ENCODE measurements around the gene TBC1D9.

The TBC1D9 gene

DNA sequence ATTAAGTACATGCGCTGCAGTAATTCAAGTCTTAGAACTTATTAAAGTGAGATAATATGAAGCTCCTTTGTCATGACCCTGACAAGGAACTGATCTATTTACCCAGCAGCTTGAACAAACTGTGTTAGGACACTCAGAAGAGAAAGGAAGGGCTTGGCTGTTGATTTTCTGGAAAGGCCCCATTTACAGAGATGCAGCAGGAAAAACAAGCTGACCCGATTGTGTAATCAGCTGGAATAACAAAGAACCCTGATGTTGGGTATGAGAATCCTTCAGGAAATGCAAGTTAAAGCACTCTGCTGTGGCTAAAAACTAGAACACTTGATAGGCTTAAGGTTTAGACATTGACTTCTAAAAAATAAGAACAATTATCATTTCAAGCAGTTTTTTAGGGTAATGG, 64.8 kb downstream of the TBC1D9 start:
- DNase-seq (ENCODE audit: low read depth) = peak; percentile 64

DNA sequence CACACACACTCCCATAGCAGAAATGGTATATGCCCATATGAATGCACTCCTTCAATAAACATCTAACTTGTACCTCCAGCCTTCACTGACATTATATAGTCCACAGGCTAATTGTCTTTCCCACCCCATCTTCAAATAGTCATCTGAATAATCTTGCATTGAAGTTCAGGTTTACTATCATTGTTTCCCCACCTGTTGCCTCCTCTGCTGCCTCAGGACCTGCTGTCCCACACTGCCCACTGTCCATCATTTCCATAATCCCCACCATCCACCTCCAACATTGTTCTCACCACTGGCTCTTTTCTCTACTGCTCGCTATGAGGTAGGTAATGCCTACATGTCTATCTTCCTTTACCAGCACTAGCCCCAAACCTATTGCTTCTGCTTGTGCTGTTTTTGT, 66.1 kb downstream of the TBC1D9 start:
- no peak for DNase-seq (ENCODE audit: low read depth)

DNA sequence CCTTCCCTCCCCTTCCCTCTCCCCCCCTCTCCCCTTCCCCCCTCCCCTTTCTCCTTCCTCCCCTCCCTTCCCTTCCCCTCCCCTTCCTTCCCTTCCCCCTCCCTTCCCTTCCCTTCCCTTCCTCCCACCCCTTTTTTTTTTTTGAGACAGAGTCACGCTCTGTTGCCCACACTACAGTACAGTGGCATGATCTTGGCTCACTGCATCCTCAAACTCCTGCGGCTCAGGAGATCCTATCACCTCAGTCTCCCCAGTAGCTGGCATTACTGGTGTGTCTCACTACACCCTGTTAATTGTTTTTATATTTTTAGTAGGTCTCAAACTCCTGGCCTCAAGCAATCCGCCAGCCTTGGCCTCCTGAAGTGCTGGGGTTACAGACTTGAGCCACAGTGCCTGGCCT, 66.6 kb downstream of the TBC1D9 start:
- DNase-seq (ENCODE audit: low read depth) = no peak

DNA sequence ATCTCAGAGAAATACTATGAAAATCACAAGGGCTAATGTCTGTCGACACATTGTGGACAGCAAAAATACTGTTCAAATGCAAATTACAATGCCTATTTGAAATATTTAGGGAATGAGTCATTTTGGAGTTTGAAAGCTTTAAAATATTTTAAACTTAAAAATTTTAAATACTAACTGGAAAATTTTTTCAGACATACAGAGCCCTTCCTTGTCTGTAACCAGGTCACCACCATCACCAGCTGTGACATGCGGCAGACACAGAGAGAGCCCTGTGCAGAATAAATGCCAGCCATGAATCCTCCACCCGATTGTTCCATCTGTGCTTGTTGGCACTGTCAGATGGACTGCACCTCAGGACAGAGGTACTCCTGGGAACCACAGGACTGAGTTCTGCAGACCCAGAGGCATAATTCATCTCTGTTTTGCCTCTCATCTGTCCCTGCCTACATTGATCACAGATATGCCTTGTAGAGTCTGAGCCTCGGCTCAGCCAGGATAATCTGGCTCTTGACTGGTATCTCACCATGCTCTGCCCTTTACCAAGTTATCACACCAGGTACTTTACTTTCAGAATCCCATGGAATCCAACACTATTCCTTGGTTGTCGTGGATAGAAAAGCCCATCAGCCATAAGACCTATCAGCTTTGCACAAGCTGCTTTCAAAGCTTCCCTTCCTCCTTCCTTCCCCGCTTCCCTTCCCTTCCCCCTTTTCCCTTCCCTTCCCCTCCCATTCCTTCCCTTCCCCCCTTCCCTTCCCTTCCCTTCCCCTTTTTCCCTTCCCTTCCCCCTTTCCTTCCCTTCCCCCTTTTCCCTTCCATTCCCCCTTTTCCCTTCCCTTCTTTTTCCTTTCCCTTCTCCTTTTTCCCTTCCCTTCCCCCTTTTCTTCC, 67.2 kb downstream of the TBC1D9 start:
- no peak for DNase-seq (ENCODE audit: low read depth)

DNA sequence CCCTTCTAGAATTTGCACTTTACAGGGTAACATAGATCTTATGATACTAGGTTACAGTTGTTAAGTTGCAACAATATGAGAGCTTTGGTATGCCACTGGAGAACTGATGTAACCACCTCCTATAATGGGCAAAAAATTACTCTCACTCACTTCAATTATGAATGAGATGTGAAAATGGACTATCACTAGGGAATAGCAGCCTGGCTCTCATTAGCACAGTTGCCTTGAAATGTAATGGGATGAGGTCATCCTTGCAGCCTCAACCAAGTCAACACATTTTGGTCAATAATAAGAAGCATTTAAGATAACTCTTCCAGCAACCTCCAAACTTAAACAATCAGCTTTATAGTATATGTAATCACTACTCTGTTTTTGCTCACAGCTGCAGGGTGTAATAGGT, 69.4 kb downstream of the TBC1D9 start:
- peak; percentile 57 for DNase-seq (ENCODE audit: low read depth)

DNA sequence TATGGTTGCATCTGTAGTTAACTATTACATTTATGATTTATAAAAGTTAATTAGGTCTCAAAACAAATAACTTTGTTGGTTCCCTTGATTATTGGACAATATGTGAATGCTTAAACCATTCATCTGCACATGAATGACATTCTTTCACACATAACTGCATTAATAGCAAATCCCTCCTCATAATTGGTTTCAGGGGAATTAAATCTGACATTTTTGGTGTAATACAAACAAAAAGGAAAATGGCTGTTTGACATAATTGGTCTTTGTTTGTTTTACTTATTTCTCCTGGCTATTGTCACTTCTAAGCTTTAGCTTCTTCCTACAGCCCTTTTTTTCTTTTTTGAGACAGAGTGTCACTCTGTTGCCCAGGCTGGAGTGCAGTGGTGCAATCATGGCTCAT, 71.9 kb downstream of the TBC1D9 start:
- no peak for DNase-seq (ENCODE audit: low read depth)

DNA sequence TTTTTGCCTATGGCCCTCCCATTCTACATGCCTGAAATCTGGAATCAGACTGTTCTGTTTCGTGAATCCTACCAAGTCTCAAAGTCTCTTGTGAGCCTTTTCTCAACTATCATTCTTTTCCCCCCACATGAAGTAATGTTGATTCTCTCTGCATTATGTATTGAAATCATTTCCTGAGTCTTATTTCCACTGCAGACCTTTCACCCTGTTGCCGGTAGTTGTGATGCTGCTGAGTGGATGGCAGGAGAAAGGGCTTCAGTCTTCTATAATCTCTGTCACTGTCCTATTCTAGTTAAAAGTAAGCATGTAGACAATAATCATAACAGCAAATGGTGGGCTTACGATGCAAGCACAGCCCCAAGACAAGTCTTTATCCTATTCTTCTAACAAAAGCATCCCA, 75.0 kb downstream of the TBC1D9 start:
- no peak for DNase-seq (ENCODE audit: low read depth)

DNA sequence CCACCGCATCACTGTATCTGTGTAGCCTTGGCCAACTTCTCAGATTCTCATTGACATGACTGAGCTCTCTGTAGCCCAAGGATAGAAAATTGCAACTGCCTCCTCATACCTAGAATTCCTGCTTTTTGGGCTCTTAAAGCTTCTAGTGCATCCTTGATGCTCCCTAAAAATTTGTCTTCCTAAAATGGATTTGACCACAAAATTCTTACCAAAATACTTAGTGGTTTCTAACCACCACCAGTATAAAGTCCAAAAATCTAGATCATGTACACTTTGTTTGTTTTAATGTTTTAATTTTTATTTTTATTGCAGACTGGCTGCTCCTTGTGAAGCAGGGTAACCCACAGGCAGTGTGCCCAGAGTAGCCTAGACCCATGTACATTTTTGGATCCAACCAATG, 75.5 kb downstream of the TBC1D9 start:
- DNase-seq (ENCODE audit: low read depth) = no peak

DNA sequence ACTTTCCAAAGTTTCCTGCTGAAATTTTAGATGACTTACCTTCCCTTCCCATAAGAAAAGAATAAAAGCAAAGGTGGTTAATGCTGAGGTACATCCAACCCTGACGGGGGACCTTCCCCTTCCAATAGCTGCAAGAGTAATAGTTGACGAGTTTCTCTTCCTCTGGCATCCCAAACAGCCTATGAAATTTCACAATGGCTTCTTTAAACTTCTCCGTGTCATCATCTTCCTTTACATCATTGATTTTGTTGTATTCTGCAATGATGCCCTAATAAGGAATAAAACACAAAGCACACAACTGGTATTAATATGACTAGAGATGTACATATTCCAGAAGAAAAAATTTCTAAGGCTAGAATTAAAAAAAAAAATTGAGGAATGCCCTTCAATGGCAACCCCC, 76.6 kb downstream of the TBC1D9 start:
- no peak for DNase-seq (ENCODE audit: low read depth)

DNA sequence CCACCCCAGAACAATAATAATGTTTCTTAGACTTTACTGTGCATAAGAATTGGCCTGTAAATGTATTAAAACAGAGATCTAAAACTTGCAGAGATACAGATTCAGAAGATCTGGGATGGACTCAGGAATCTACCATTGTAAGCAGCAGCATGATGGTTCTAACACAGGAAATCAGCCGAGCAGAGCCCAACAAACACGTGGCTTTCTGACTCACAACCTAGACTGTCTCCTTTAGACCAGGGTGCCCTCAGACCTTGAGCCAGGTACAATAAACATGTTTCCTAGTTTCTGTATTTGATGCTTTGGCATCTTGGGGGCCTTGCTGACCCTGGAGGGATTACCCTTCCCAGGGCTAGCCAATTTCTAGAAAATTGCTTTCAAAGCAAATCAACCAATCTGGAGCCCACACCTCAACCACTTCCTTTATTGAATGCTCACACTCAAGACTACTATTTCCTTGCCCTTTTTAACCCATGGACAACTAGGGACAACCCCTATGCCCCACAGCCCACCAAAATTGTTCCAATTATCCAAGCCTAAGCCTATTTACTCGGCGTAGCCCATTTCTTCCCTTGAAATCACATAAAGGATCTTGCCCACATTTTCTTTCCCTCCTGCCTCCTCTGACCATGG, 80.5 kb downstream of the TBC1D9 start:
- no peak for DNase-seq (ENCODE audit: low read depth)

DNA sequence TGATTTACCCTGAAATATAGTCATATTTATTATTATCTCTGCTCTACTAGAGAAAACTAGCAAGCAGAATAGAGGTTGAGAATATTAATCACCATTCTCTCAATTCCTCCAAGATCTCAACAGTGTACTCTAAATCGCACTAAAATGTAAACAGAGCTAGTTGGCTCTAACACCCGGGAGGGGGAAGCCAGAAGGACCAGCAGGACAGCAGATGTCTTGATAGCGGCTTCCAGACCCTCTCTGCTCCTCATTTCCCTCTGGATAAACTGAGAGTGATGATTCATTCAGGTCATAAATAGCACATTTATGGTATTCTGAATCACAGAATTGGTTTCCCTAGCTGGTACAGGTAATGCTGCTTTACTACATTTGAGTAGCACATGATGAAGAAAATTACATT, 82.5 kb downstream of the TBC1D9 start:
- peak; percentile 17 for DNase-seq (ENCODE audit: low read depth)

DNA sequence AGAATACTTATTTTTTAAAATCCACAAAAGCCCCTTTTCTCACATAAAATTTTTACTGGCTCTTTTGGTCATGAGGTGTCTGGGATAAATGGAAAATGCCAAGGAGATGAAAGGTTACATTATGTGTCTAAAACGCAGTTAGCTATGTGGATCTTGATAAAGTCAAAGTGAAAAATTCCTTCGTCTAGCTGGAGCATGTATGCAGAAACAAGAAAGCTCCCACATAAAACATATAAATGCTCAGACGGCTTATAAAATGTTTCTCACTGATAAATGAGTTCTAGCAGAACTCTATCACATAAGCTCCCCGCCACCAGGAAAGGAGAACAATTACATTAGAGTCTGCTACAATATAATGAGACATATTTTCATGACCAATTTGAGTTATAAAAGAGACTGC, 83.8 kb downstream of the TBC1D9 start:
- DNase-seq (ENCODE audit: low read depth) = no peak

DNA sequence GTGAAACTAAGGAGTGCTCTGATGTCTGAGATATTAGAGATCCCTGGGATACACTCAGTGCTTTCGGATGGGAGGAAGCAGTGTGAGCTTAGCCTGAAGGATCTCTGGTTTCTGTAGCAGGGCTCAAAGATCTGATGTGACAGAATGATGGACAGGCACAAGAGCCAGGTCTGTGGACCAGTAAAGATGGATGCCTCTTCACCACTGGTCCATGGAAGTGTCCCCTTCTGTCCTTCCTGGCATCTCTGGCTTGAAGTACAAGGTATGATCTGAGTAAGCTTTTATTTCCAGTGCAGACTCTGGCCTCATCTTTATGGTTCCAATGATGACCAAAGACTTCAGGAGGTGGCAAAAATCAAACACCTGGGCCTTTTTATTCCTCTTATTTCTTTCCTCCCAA, 88.1 kb downstream of the TBC1D9 start:
- DNase-seq (ENCODE audit: low read depth) = no peak

DNA sequence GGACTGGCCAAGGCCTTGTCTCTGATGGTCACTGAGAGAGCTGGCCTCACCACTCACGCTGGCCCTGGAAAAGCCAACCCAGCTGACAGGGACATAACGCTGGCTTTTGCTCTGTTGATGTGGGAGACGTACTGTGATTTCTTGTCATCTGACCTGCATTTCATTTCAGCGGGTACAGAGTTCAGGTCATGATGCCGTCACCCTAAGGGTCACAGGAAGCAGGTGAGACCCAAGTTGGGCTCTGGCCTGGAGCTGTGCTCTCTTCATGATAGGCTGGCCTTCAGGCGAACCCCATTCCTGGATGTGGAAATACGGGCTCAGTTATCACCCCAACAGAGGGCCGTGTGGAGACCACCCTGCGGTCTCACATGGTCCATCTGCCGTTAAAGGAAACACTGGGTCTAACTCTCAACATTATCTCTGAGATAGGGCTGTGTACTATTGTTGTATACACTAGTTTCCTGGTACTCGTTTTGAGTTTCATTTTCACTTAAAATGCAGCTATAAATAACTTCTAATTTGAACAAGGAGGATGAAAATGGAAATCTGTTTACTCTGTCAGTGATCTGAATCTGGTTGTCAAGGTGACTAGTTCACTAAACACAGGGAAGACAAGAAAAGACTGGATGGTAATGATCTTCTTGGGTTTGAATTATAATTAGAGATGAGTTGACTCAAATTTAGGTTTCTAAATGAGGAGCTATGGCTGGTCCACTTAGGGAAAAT, 89.1 kb downstream of the TBC1D9 start:
- DNase-seq (ENCODE audit: low read depth) = peak; percentile 38

DNA sequence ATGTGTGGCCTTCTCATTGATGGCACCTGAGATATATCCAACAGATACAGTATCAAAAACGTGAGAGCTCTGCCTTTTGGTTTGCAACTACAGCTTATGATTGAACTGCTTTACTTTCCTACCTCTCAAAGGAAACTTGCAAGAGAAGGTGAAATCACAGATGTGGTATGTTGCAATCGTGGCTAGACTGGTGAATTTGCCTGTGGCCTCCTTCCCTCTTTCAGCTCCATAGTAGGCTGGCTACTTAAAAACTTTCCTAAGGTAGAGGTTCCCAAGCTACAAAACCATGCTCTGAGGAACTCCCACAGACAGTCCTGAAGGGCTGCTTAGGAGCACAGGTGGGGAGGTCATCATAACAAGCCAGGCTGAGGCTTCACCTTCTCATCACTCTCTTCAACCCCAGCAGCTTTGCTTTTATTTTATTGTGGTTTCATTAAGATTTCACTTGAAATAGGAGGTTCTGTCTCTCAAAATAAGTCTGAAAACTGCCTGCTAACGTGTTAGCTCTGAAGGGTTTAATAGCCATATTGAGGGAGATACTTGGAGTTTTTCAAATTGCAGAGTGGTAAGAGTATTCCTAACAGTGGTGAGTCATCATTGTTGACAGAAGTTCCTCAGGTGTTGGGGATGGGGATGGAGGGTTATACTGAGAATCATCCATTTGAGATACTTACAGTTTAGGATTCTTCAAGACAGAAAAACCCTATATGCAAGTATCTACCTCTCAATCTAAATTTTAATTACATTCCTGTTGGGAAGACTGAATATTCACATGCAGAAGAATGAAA, 93.9 kb downstream of the TBC1D9 start:
- no peak for DNase-seq (ENCODE audit: low read depth)

DNA sequence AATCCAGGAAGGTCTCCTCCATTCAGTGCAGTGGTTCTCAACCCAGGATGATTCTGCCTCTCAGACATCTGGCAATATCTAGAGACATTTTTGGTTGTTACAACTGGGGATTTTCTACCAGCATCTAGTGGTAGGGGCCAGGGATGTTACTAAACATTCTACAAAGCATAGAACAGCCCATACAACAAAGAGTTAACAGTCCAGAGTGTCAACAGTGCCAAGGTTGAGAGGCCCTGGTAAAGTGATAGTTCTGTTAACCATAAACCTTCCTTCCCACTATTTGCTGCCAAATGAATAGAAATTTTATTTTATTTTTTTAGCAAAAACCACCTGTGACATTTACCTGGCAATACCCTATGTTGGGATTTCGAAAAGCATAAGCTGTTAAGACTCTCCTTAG, 94.6 kb downstream of the TBC1D9 start:
- DNase-seq (ENCODE audit: low read depth) = no peak

DNA sequence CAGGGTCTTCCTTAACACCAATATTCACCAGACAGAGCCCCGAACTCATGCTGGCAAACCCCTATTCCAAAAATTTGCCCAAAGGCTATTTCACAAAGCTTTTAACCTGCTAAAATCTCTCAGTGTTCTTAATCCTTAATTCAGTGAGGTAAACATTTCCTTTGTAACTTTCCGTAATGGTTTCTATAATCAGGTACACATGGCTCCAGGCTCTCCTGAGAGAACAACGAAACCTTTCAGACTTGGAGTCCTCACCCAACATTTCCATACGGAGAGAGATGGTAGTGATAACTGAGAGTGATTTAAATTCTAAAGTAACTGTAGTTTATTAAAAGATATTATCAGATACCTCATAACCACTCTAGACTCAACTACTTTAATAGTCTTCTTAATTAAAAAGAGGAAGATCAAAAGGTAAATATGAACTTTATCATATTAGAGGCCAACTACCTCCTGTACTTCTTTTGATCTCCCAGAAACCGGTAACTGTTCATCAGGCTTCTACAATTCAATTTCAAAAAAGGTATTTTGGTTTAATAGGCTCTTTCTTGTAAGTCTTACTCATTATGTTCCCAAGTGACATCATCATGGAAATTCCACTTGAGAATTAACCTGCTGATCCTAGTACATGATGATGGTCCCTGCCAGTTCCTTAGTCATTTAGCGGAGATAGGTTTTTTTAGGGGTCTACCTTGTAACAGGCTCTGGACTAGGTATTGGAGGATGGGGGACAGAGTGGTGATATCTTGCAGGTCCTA, 96.1 kb downstream of the TBC1D9 start:
- no peak for DNase-seq (ENCODE audit: low read depth)

DNA sequence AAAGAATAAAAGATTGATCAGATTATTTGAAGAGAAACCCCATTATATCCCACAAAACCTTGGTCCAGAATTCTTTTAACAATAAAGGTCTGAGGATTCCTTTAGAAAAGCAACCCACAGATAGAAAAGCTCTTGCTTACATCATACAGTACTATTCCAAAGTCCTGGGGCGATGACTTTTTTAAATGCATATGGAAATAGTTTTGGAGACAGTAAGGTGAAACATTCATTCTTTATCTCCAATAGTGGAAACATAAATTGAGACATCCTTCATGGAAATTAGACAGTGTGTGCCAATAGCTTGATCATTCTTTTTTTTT, 101.7 kb downstream of the TBC1D9 start:
- DNase-seq (ENCODE audit: low read depth) = no peak

DNA sequence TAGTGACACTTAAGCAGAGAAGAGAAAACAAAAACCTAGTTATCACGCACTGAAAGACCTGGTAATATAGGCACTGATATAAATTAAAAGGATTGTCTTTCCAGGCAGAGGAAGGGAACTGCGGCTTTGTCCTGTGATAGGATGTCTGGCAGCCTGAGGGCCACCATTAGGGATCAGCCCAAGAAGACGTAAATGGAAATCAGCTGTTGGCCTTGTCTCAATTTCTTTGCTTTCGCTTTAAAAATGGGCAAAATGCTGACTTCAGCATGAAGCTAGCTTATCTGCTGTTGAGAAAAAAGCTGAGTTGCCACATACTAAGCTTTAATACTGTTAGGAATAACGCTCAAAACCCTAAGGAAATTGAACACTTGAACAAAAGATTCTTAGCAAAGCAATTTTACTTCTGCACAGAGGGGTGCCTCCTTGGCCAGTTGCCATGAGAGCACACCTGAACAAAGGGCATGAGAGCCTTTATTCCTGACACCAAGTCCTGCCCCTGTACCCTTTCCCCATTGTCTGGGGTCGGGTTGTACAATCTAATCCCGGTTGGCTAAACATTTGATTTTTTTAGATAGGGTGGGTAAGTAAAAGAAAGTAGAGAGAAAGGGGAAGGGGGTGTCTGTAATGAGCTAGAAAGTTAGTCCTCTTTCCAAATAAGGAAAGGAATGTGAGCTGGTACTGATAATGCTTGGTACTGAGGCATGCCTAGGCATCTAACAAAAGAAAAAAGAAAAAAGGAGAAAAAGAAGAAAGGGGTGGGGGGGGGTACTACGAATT, 102.3 kb downstream of the TBC1D9 start:
- peak; percentile 71 for DNase-seq (ENCODE audit: low read depth)

DNA sequence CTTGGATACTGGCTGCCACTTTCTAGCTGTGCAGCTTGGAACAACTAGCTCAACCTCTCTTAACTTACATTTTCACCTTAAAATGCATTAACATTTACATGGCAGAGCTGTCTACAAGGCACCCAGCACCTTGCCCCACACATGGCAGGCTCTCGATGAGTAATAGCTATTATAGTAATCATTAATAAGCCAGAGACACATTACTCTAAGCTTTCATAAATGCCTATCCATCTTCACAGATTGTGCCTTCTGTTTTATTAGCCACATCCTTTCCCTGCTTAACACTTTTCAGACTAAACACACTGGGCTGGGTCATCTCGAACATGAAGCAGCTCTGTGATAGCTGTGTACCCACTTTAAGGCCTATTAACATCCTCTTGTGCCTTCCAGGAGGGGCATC, 103.6 kb downstream of the TBC1D9 start:
- no peak for DNase-seq (ENCODE audit: low read depth)

Data from fibroblast of gingiva (primary cell).